Activated CD4-positive, alpha-beta T cell treated with anti-CD3 and anti-CD28 coated beads, Interleukin-2, amount 10 ng/mL, durations not matched to agents 7 days and 5 days (primary cell): ENCODE results near the gene TP73. TPM values are rescaled to one million over a fixed set of nuclear protein-coding genes. Genes with fewer than 3 reads are reported as not detected.

ENCODE experiments used
- CTCF ChIA-PET: fragments of 350-600 bp; sonication (Branson Sonifier 250); formaldehyde crosslinking; loops from one replicate; lab custom pipeline; 2021; ENCODE audit warnings: antibody characterized with exemption; lab: Charles Lee
- POLR2A ChIA-PET: fragments of 350-600 bp; sonication (Branson Sonifier 250); formaldehyde crosslinking; loops from one replicate; lab custom pipeline; 2021; ENCODE audit warnings: antibody characterized with exemption; lab: Charles Lee
- DNase-seq: peaks from one replicate; pipeline ENCODE4 v3.0.0-alpha.2; 2020
- H3K27ac Mint-ChIP-seq: one replicate; pipeline ENCODE4 v1.8.0; 2021; ENCODE audit warnings: mild to moderate bottlenecking, moderate library complexity, mixed read lengths
- H3K27me3 Mint-ChIP-seq: one replicate; pipeline ENCODE4 v1.8.0; 2021; ENCODE audit warnings: mixed read lengths
- H3K36me3 Mint-ChIP-seq: one replicate; pipeline ENCODE4 v1.8.0; 2021; ENCODE audit warnings: low read depth, mixed read lengths
- H3K4me1 Mint-ChIP-seq: one replicate; pipeline ENCODE4 v1.8.0; 2021; ENCODE audit warnings: mixed read lengths
- H3K4me3 Mint-ChIP-seq: one replicate; pipeline ENCODE4 v1.8.0; 2021; ENCODE audit warnings: mild to moderate bottlenecking, moderate library complexity, mixed read lengths
- H3K9me3 Mint-ChIP-seq: one replicate; pipeline ENCODE4 v1.8.0; 2021; ENCODE audit warnings: mixed read lengths
- total RNA-seq, 2 experiments: library from RNA; stranded (reverse); gene quantifications; one replicate each; pipeline ENCODE4 v1.2.3, GENCODE V29; 2021

TP73 gene
- total RNA-seq, 2 experiments from 2014 or later = 2.0 to 2.5 TPM

DNA sequence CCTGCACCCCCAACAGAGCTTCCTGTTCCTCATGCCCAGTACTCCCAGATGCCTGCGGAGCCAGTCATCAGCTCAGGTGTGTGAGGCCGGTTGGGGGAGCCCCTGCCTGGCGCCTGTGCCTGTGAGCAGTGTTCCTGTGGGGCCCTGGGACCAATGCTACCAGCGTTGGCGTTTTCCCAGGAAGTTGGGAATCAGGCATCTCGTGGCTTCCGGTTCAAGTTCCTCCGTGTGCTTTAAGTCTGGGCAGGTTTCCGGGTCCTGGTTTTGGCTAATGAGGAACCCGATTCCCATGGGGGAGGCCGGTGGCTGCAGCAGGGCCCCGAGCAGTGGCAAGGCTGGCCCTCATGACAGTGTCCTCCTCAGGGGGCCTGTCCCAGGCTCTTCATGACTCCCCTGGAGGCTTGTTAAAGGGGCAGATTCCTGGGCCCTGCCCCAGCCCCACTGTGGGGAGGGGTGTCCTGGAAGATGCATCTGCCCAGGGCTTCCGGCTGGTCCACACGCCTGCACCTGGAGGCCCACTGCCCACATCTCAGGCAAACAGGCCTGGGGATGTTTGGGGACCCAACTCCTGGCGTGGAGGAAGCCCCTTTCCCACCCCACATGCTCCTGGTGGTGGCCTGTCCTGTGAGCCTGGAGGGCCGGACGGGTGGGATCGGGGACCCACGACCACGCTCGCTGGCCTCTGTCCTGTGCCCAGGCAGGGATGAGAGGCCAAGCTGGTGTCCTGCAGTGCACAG, 26.2 kb downstream of the TP73 start:
- no peak overlapping the region for H3K4me3 Mint-ChIP-seq
- H3K27me3 Mint-ChIP-seq = peaks cover 3% of the 10 kb centered on the region
- peaks cover 26% of the 10 kb centered on the region for H3K4me1 Mint-ChIP-seq
- ChIA-PET CTCF (no interaction called here), POLR2A (no interaction called here)
- DNase-seq = no peak
- H3K9me3 Mint-ChIP-seq = no peaks in the 10 kb centered on the region
- peak overlapping the region; percentile 69 for H3K27ac Mint-ChIP-seq
- no peaks in the 10 kb centered on the region for H3K36me3 Mint-ChIP-seq

GRCh38 chr1:3679098-3679555, 26.8 kb downstream of the TP73 start:
- no peak overlapping the region for H3K4me3 Mint-ChIP-seq
- H3K4me1 Mint-ChIP-seq = peaks cover 26% of the 10 kb centered on the region
- ChIA-PET POLR2A (no interaction called here), CTCF (no interaction called here)
- peaks cover 3% of the 10 kb centered on the region for H3K27me3 Mint-ChIP-seq
- no peak for DNase-seq
- H3K27ac Mint-ChIP-seq = peak overlapping the region; percentile 69
- H3K9me3 Mint-ChIP-seq = no peaks in the 10 kb centered on the region
- H3K36me3 Mint-ChIP-seq = no peaks in the 10 kb centered on the region

- H3K9me3 Mint-ChIP-seq = no peaks in the 10 kb centered on the region
- POLR2A ChIA-PET = no interaction called here
Observed at GRCh38 chr1:3679799-3680453, 27.6 kb downstream of the TP73 start.

DNA sequence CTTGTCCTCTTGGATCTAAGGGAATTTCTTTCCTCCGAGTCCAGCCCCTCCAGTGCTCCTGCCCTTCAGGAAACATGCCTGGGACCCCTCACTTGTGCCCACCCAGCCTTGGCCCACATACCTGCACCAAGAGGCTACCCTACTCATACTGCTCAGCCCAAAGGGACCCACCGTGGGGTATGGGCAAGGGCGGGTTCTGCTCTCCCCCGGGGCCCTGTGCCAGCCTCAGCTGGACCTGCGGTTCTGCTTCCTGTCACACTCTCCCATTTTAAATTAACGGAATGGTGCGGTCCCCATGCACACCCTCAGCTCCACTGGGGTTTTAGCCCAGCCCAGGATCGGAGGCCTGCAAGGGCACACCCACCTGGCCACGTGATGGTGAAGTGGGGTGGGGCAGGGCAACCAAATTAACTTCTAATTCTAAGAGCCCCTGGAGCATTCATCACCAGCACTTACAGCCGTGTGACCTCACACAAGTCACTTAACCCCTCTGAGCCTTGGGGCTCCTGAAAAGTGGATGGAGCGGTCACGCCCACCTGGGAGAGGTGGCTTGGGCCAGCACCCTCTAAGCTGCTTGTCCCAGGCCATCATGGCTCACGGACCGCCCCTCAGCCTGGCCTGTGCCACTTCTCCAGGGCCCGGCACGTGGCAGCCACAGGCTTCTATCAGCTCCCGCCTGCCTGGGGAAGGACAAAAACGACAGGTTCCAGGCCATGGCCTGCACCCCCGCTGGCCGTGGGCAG, 28.3 kb downstream of the TP73 start:
- DNase-seq = no peak
- ChIA-PET POLR2A (no interaction called here), CTCF (no interaction called here)
- H3K9me3 Mint-ChIP-seq = no peaks in the 10 kb centered on the region
- H3K4me3 Mint-ChIP-seq = no peak overlapping the region
- no peaks in the 10 kb centered on the region for H3K36me3 Mint-ChIP-seq
- H3K4me1 Mint-ChIP-seq = peaks cover 26% of the 10 kb centered on the region
- H3K27me3 Mint-ChIP-seq = peaks cover 3% of the 10 kb centered on the region
- H3K27ac Mint-ChIP-seq = no peak overlapping the region

More at GRCh38 chr1:3679799-3680453, 27.6 kb downstream of the TP73 start:
- Mint-ChIP-seq H3K4me1 (peaks cover 26% of the 10 kb centered on the region), H3K27ac (no peak overlapping the region), H3K4me3 (no peak overlapping the region), H3K36me3 (no peaks in the 10 kb centered on the region), H3K27me3 (peaks cover 3% of the 10 kb centered on the region)
- CTCF ChIA-PET = no interaction called here
- DNase-seq = no peak

GRCh38 chr1:3681231-3681897, 29.0 kb downstream of the TP73 start:
- POLR2A ChIA-PET = no interaction called here
- H3K4me1 Mint-ChIP-seq = peaks cover 26% of the 10 kb centered on the region
- CTCF ChIA-PET = no interaction called here

DNA sequence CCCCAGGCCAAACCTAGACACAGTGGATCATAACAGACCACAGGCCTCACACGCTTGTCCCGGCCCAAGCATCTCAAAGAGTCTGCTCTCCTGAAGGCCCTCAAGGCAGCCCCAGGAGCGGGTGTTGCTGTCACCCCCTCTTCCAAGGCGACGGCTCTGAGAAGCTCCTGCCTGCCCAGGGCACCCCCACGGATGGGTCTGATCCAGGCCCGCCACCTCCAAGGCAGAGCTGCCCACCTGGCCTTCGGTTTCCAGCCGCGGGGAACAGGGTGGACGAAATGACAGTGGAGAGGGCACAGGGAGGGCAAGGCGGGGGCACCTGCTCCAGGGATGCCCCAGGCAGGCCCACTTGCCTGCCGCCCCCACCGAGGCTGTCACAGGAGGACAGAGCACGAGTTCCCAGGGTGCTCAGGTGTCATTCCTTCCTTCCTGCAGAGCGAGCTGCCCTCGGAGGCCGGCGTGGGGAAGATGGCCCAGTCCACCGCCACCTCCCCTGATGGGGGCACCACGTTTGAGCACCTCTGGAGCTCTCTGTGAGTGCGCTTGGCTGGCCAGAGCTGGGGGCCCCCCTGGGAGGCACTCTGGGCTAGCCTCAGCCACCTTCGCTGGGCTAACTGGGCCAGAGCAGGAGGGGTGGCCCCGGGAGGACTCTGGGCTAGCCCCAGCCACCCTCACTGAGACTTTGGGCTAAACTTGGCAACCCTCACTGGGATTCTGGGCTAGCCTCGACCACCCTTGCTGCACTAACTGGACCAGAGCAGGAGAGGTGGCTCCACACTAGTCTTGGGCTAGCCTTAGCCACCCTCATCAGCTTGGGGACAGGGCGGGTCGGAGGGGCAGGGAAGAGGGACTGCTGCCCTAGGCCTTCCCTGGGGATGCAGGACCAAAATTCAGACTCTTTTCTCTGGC, 29.8 kb downstream of the TP73 start:
- Mint-ChIP-seq H3K27me3 (peaks cover 3% of the 10 kb centered on the region), H3K9me3 (no peaks in the 10 kb centered on the region), H3K36me3 (no peaks in the 10 kb centered on the region), H3K27ac (no peak overlapping the region), H3K4me3 (no peak overlapping the region), H3K4me1 (peaks cover 24% of the 10 kb centered on the region)
- CTCF ChIA-PET = no interaction called here
- DNase-seq = no peak
- POLR2A ChIA-PET = no interaction called here

More at GRCh38 chr1:3681231-3681897, 29.0 kb downstream of the TP73 start:
- H3K36me3 Mint-ChIP-seq = no peaks in the 10 kb centered on the region
- DNase-seq = no peak
- H3K4me3 Mint-ChIP-seq = no peak overlapping the region
- no peak overlapping the region for H3K27ac Mint-ChIP-seq
- H3K27me3 Mint-ChIP-seq = peaks cover 3% of the 10 kb centered on the region
- H3K9me3 Mint-ChIP-seq = no peaks in the 10 kb centered on the region

- Mint-ChIP-seq H3K4me3 (no peak overlapping the region), H3K4me1 (peaks cover 14% of the 10 kb centered on the region), H3K27me3 (peaks cover 3% of the 10 kb centered on the region), H3K27ac (no peak overlapping the region), H3K36me3 (no peaks in the 10 kb centered on the region), H3K9me3 (no peaks in the 10 kb centered on the region)
- ChIA-PET POLR2A (no interaction called here), CTCF (no interaction called here)
- DNase-seq = no peak
Observed at GRCh38 chr1:3683197-3683596, 30.9 kb downstream of the TP73 start.

- DNase-seq = no peak
- Mint-ChIP-seq H3K36me3 (no peaks in the 10 kb centered on the region), H3K27me3 (peaks cover 3% of the 10 kb centered on the region), H3K4me1 (peaks cover 12% of the 10 kb centered on the region), H3K9me3 (no peaks in the 10 kb centered on the region), H3K4me3 (no peak overlapping the region), H3K27ac (no peak overlapping the region)
- POLR2A ChIA-PET = no interaction called here
- CTCF ChIA-PET = no interaction called here
Observed at GRCh38 chr1:3683992-3684391, 31.7 kb downstream of the TP73 start.

GRCh38 chr1:3685222-3685621, 32.9 kb downstream of the TP73 start:
- H3K4me1 Mint-ChIP-seq = no peaks in the 10 kb centered on the region
- ChIA-PET CTCF (no interaction called here), POLR2A (no interaction called here)
- H3K27me3 Mint-ChIP-seq = no peaks in the 10 kb centered on the region
- H3K9me3 Mint-ChIP-seq = no peaks in the 10 kb centered on the region
- H3K4me3 Mint-ChIP-seq = no peak overlapping the region
- DNase-seq = no peak
- no peak overlapping the region for H3K27ac Mint-ChIP-seq
- H3K36me3 Mint-ChIP-seq = no peaks in the 10 kb centered on the region

GRCh38 chr1:3685906-3686305, 33.6 kb downstream of the TP73 start:
- H3K4me3 Mint-ChIP-seq = no peak overlapping the region
- POLR2A ChIA-PET = no interaction called here
- CTCF ChIA-PET = no interaction called here

GRCh38 chr1:3687504-3687903, 35.2 kb downstream of the TP73 start:
- no peak for DNase-seq
- Mint-ChIP-seq H3K4me1 (no peaks in the 10 kb centered on the region), H3K27ac (no peak overlapping the region), H3K27me3 (no peaks in the 10 kb centered on the region), H3K9me3 (no peaks in the 10 kb centered on the region), H3K36me3 (no peaks in the 10 kb centered on the region), H3K4me3 (no peak overlapping the region)
- POLR2A ChIA-PET = no interaction called here
- CTCF ChIA-PET = interaction anchor here (0.6 kb wide), 1 partner anchor 1476 kb away, joined by 3 read pairs; no protein-coding TSS in a partner anchor

More at GRCh38 chr1:3685906-3686305, 33.6 kb downstream of the TP73 start:
- no peaks in the 10 kb centered on the region for H3K4me1 Mint-ChIP-seq
- H3K36me3 Mint-ChIP-seq = no peaks in the 10 kb centered on the region
- no peaks in the 10 kb centered on the region for H3K27me3 Mint-ChIP-seq
- no peak for DNase-seq
- no peaks in the 10 kb centered on the region for H3K9me3 Mint-ChIP-seq
- H3K27ac Mint-ChIP-seq = no peak overlapping the region
